Gastrocnemius medialis (tissue), 4 donors: ENCODE measurements around the gene LHPP.

ENCODE experiments used
- POLR2A ChIP-seq, 2 donors: fragments of 450-650 bp; IDR thresholded peaks; one replicate each; pipeline ENCODE4 v1.6.1; 2017; ENCODE audit warnings: antibody characterized with exemption in 2 of 2, mild to moderate bottlenecking in 2 of 2, moderate library complexity in 2 of 2
- TF ChIP-seq, protein P1 (sequence below), 5 experiments: fragments of 450-650 bp in 3 of 5; fragments of 200-600 bp in 2 of 5; sonication (generic) in 2 of 5; IDR thresholded peaks in 4 of 5; conservative IDR thresholded peaks in 1 of 5; 1 replicate in 4 of 5; 2 replicates in 1 of 5; pipeline ENCODE4 v1.5.1; 2016 to 2019; ENCODE audit warnings: antibody characterized with exemption in 5 of 5, mild to moderate bottlenecking in 3 of 5, moderate library complexity in 3 of 5

DNA sequence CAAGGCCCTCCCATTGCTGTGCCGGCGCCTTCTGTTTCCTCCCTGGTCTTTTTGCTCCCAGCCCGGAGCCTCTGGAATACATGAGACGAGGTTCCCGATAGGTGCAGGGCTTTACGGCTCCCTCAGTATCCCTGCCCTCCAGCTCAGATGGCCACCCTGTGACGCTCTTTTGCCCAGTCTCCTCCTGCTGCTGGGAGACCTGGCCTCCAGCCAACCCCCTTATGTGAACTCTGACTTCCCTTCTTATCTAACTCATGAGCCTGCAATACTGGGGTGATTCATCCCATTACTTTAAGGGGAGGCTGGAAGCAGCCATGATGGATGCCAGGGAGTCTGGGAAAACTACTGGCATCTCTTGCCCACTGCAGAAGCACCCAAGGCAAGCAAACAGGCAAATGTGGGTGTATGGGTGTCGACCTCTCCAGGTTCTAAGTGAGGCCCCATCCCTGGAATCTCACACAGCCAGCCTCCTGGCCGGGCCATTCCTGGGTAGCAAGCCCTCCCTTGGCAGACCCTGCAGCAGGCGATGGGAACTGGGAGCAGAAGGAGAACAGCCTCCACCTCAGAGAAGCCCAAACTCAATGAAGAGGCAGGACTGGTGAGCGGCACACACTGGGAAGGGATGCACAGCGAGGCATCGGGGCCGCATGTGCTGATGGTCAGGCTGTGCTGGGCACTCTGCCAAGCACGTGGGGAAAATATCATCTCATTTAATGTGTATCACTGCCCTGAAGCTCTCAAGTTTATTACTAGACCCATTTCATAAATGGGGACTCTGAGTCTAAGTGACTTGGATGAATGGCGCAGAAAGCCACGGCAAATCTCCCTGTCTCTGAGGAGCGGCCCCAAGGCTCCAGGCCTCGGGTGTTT, 185.1 kb downstream of the LHPP start:
- no peak for TF ChIP-seq POLR2A (IDR thresholded peaks at IDR 0.05)
- TF ChIP-seq, protein P1, sequence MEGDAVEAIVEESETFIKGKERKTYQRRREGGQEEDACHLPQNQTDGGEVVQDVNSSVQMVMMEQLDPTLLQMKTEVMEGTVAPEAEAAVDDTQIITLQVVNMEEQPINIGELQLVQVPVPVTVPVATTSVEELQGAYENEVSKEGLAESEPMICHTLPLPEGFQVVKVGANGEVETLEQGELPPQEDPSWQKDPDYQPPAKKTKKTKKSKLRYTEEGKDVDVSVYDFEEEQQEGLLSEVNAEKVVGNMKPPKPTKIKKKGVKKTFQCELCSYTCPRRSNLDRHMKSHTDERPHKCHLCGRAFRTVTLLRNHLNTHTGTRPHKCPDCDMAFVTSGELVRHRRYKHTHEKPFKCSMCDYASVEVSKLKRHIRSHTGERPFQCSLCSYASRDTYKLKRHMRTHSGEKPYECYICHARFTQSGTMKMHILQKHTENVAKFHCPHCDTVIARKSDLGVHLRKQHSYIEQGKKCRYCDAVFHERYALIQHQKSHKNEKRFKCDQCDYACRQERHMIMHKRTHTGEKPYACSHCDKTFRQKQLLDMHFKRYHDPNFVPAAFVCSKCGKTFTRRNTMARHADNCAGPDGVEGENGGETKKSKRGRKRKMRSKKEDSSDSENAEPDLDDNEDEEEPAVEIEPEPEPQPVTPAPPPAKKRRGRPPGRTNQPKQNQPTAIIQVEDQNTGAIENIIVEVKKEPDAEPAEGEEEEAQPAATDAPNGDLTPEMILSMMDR (IDR thresholded peaks at IDR 0.05 in 4 of 5, conservative IDR thresholded peaks at IDR 0.05 in 1 of 5): no peak
